HEK293T (cell line): Measurements from ENCODE around the gene SHANK3.

ENCODE experiments used
- CTCF ChIA-PET: fragments of 350-600 bp; formaldehyde crosslinking; extraction: SDS; loops from one replicate; lab custom pipeline; 2021; ENCODE audit warnings: antibody characterized with exemption, inconsistent platforms; lab: Yijun Ruan, JAX
- POLR2A ChIA-PET: fragments of 350-600 bp; formaldehyde crosslinking; extraction: SDS; loops from one replicate; lab custom pipeline; 2020; ENCODE audit warnings: antibody characterized with exemption, inconsistent platforms; lab: Yijun Ruan, JAX
- DNase-seq: peaks from one replicate; pipeline ENCODE4 v3.0.0; 2012; ENCODE audit warnings: mixed read lengths; ENCODE audit errors: extremely low spot score
- ARNT ChIP-seq: fragments of 450-650 bp; IDR thresholded peaks from 2 replicates; pipeline ENCODE4 v1.6.1; 2017; ENCODE audit warnings: mild to moderate bottlenecking
- BHLHE40 ChIP-seq: fragments of 450-650 bp; IDR thresholded peaks from 2 replicates; pipeline ENCODE4 v1.6.1; 2016; ENCODE audit warnings: mild to moderate bottlenecking, moderate library complexity, borderline replicate concordance
- CTBP1 ChIP-seq: fragments of 450-650 bp; IDR thresholded peaks from 2 replicates; pipeline ENCODE4 v1.6.1; 2016; ENCODE audit warnings: borderline replicate concordance
- ELF4 ChIP-seq: fragments of 450-650 bp; IDR thresholded peaks from 2 replicates; pipeline ENCODE4 v1.6.1; 2017; ENCODE audit warnings: antibody characterized with exemption
- FOXA1 ChIP-seq: fragments of 450-650 bp; IDR thresholded peaks from 2 replicates; pipeline ENCODE4 v1.6.1; 2016; ENCODE audit warnings: mild to moderate bottlenecking
- FOXK2 ChIP-seq: fragments of 450-650 bp; IDR thresholded peaks from 2 replicates; pipeline ENCODE4 v1.6.1; 2016; ENCODE audit warnings: mild to moderate bottlenecking
- FOXM1 ChIP-seq: fragments of 450-650 bp; IDR thresholded peaks from 2 replicates; pipeline ENCODE4 v1.6.1; 2017; ENCODE audit warnings: mild to moderate bottlenecking, borderline replicate concordance
- HDGF ChIP-seq: fragments of 450-650 bp; IDR thresholded peaks from 2 replicates; pipeline ENCODE4 v1.6.1; 2017; ENCODE audit warnings: antibody characterized with exemption, borderline replicate concordance
- L3MBTL2 ChIP-seq: fragments of 450-650 bp; conservative IDR thresholded peaks from 2 replicates; pipeline ENCODE4 v1.6.1; 2016; ENCODE audit warnings: mild to moderate bottlenecking
- LEF1 ChIP-seq: fragments of 450-650 bp; IDR thresholded peaks from 2 replicates; pipeline ENCODE4 v1.6.1; 2017; ENCODE audit warnings: mild to moderate bottlenecking, borderline replicate concordance
- NFRKB ChIP-seq: fragments of 450-650 bp; IDR thresholded peaks from 2 replicates; pipeline ENCODE4 v1.6.1; 2016; ENCODE audit warnings: mild to moderate bottlenecking, moderate library complexity
- PKNOX1 ChIP-seq: fragments of 450-650 bp; IDR thresholded peaks from 2 replicates; pipeline ENCODE4 v1.6.1; 2016
- SP1 ChIP-seq: fragments of 450-650 bp; IDR thresholded peaks from 2 replicates; pipeline ENCODE4 v1.6.1; 2017
- SUZ12 ChIP-seq: fragments of 450-650 bp; IDR thresholded peaks from 2 replicates; pipeline ENCODE4 v1.6.1; 2016; ENCODE audit warnings: mild to moderate bottlenecking
- TARDBP ChIP-seq: fragments of 450-650 bp; IDR thresholded peaks from 2 replicates; pipeline ENCODE4 v1.6.1; 2016
- ZNF384 ChIP-seq: fragments of 450-650 bp; IDR thresholded peaks from 2 replicates; pipeline ENCODE4 v1.6.1; 2016

SHANK3 gene

GRCh38 chr22:50714631-50715179 lies 42.1 kb downstream of the SHANK3 start:
- TF ChIP-seq BHLHE40: no peak
- no peak for DNase-seq
- ChIA-PET POLR2A (interaction anchor here (0.8 kb wide), 1 partner anchor 8 kb away, joined by 4 read pairs; no protein-coding TSS in a partner anchor), CTCF (no interaction called here)

- ChIA-PET CTCF (no interaction called here), POLR2A (no interaction called here)
- no peak for DNase-seq
These were observed 42.6 kb downstream of the SHANK3 start for GRCh38 chr22:50715250-50715649.

GRCh38 chr22:50715776-50716175 lies 43.2 kb downstream of the SHANK3 start:
- ChIA-PET CTCF (no interaction called here), POLR2A (no interaction called here)
- TF ChIP-seq PKNOX1 (no peak), BHLHE40 (no peak), ARNT (no peak), NFRKB (no peak), FOXA1 (no peak), HDGF (no peak), CTBP1 (no peak), SP1 (no peak), FOXK2 (no peak), SUZ12 (no peak), TARDBP (no peak), LEF1 (no peak), FOXM1 (no peak), L3MBTL2 (no peak), ELF4 (no peak), ZNF384 (no peak)
- no peak for DNase-seq

More at GRCh38 chr22:50715250-50715649, 42.6 kb downstream of the SHANK3 start:
- TF ChIP-seq L3MBTL2 (no peak), FOXM1 (no peak), HDGF (no peak), ELF4 (no peak), SP1 (no peak), PKNOX1 (no peak), TARDBP (no peak), ARNT (no peak), ZNF384 (no peak), FOXA1 (no peak), LEF1 (no peak), CTBP1 (no peak)

GRCh38 chr22:50716290-50717024 lies 43.8 kb downstream of the SHANK3 start:
- TF ChIP-seq FOXM1: no peak
- TF ChIP-seq SUZ12: no peak
- TF ChIP-seq BHLHE40: no peak
- no peak for TF ChIP-seq TARDBP
- no peak for TF ChIP-seq FOXK2
- no peak for TF ChIP-seq CTBP1
- TF ChIP-seq SP1: no peak
- TF ChIP-seq FOXA1: no peak
- TF ChIP-seq HDGF: no peak
- TF ChIP-seq L3MBTL2: no peak
- TF ChIP-seq ELF4: no peak
- TF ChIP-seq ZNF384: no peak
- no peak for TF ChIP-seq ARNT
- no peak for TF ChIP-seq PKNOX1
- no peak for TF ChIP-seq LEF1
- no peak for TF ChIP-seq NFRKB
- CTCF ChIA-PET: interaction anchor here (0.8 kb wide), 1 partner anchor 28 kb away, joined by 3 read pairs; no protein-coding TSS in a partner anchor
- POLR2A ChIA-PET: no interaction called here
- no peak for DNase-seq

- CTCF ChIA-PET: no interaction called here
- POLR2A ChIA-PET: no interaction called here
- TF ChIP-seq HDGF (no peak), FOXK2 (no peak), LEF1 (no peak), SP1 (no peak), FOXM1 (no peak), CTBP1 (no peak), TARDBP (no peak), ELF4 (no peak), PKNOX1 (no peak), L3MBTL2 (no peak), ARNT (no peak), ZNF384 (no peak), SUZ12 (no peak), FOXA1 (no peak), NFRKB (no peak), BHLHE40 (no peak)
- no peak for DNase-seq
These were observed 45.2 kb downstream of the SHANK3 start for GRCh38 chr22:50717709-50718351.
